Measurements from ENCODE around the gene NOD2. TPM values are rescaled to one million over a fixed set of nuclear protein-coding genes. Genes with fewer than 3 reads are reported as not detected.

Gene NOD2
- total RNA-seq, 1 experiment from 2014 or later = 0.17 TPM

GRCh38 chr16:50718761-50719400 lies 25.5 kb downstream of the NOD2 start:
- Histone ChIP-seq H3K79me1 (ENCODE audit: insufficient read depth, low read depth, low read length, poor library complexity, severe bottlenecking) (no peaks in the 10 kb centered on the region), H3K23ac (ENCODE audit: insufficient read length, low read depth, low read length) (no peak overlapping the region), H3K56ac (ENCODE audit: insufficient read length, low read depth, low read length) (no peak overlapping the region), H3K4ac (ENCODE audit: low read depth, low read length) (no peak overlapping the region), H2AFZ (ENCODE audit: low read length) (no peak overlapping the region), H3K9ac (ENCODE audit: extremely low read depth, insufficient read length, low read length) (no peak overlapping the region), H2BK12ac (ENCODE audit: insufficient read length, low read depth, low read length) (no peak overlapping the region), H3K4me1 (ENCODE audit: insufficient read depth, low read length) (no peaks in the 10 kb centered on the region; the same call in 1 of the 2 replicates), H3K23me2 (ENCODE audit: insufficient read length, low read depth, low read length, poor library complexity, severe bottlenecking) (no peaks in the 10 kb centered on the region), H3K27ac (ENCODE audit: insufficient read length, low read depth, low read length) (no peak overlapping the region), H3K18ac (ENCODE audit: insufficient read length, low read depth, low read length) (no peak overlapping the region), H2BK5ac (ENCODE audit: insufficient read length, low read length) (no peak overlapping the region), H3K79me2 (ENCODE audit: insufficient read depth, low read length) (no peaks in the 10 kb centered on the region), H3K14ac (ENCODE audit: insufficient read depth, low read length) (no peak overlapping the region), H4K20me1 (ENCODE audit: control insufficient read depth, insufficient read depth, insufficient read length) (no peaks in the 10 kb centered on the region), H4K5ac (ENCODE audit: insufficient read length, low read depth, low read length) (no peak overlapping the region), H2BK120ac (ENCODE audit: low read depth, low read length, poor library complexity, severe bottlenecking) (no peak overlapping the region), H3K27me3 (ENCODE audit: insufficient read depth, low read length) (no peaks in the 10 kb centered on the region), H4K91ac (ENCODE audit: insufficient read length, low read depth, low read length) (no peak overlapping the region), H2AK5ac (ENCODE audit: insufficient read length, low read length) (no peak overlapping the region), H4K8ac (replicated peaks; ENCODE audit: insufficient read length, low read depth, low read length) (no peak overlapping the region), H3K4me2 (ENCODE audit: insufficient read depth, insufficient read length, low read length) (no peak overlapping the region), H2BK15ac (ENCODE audit: low read depth, low read length) (no peak overlapping the region), H2BK20ac (ENCODE audit: low read depth, low read length, poor library complexity, severe bottlenecking) (no peak overlapping the region), H3K9me3 (ENCODE audit: control insufficient read depth, low read depth, low read length) (no peaks in the 10 kb centered on the region), H3T11ph (ENCODE audit: low read length) (no peak overlapping the region)
- no peaks in the 10 kb centered on the region; a peak in 1 of 5 replicates for H3K9me3 Mint-ChIP-seq
- WGBS (ENCODE audit: extremely low coverage, insufficient read length, low lambda C conversion rate) = no CpG with 5 or more reads among the region's 9 CpGs
- no peaks in the 10 kb centered on the region for H3K36me3 Mint-ChIP-seq (ENCODE audit: insufficient read depth in 1 of 3, low read depth in 3 of 3)
- H3K27ac Mint-ChIP-seq = no peak overlapping the region
- DNase-seq = no peak
- TF ChIP-seq CTCF (conservative IDR thresholded peaks at IDR 0.05) = no peak
- no peaks in the 10 kb centered on the region; the same call in 1 of the 2 replicates for H3K27me3 Mint-ChIP-seq (ENCODE audit: low read depth)
- peaks cover 12 to 14% of the 10 kb centered on the region in 2 experiments for H3K4me1 Mint-ChIP-seq
- H3K4me3 Mint-ChIP-seq = no peak overlapping the region

Data from H9 (cell line).